Adrenal gland (tissue), 12 donors: ENCODE results near the gene CALB2. TPM values are rescaled to one million over a fixed set of nuclear protein-coding genes. Genes with fewer than 3 reads are reported as not detected.
"Not testable (repeated sequence)": the region's sequence is repeated elsewhere in the genome, so short reads cannot be mapped to it uniquely, and the experiment has no call there.

ENCODE experiments used
- DNase-seq, 7 donors: peaks; one replicate each; pipeline ENCODE4 v3.0.0-alpha.2; 2019 to 2020
- H3K27ac ChIP-seq, 5 donors: fragments of 200-600 bp; sonication (generic) in 4 of 5; 1 replicate in 3 of 5; 2 replicates in 2 of 5; pipeline versions ENCODE4 v1.5.1 to v1.8.0; 2016 to 2020; ENCODE audit warnings: mild to moderate bottlenecking in 1 of 5
- H3K27me3 ChIP-seq: fragments of 200-600 bp; 2 replicates; pipeline ENCODE4 v1.8.0; 2021
- H3K36me3 ChIP-seq, 2 donors: fragments of 200-600 bp; replicated peaks in 1 of 2; 1 replicate in 1 of 2; 2 replicates in 1 of 2; pipeline versions ENCODE4 v1.5.1 to v1.8.0; 2018 to 2022
- H3K4me1 ChIP-seq, 2 donors: fragments of 200-600 bp; replicated peaks in 1 of 2; 1 replicate in 1 of 2; 2 replicates in 1 of 2; pipeline versions ENCODE4 v1.5.1 to v1.8.0; 2018 to 2021
- H3K4me3 ChIP-seq, 4 donors: fragments of 200-600 bp; sonication (generic) in 3 of 4; one replicate each; pipeline ENCODE4 v1.5.1; 2016 to 2018
- H3K9me3 ChIP-seq, 3 donors: fragments of 200-600 bp; sonication (generic) in 1 of 3; replicated peaks in 1 of 3; 1 replicate in 2 of 3; 2 replicates in 1 of 3; pipeline versions ENCODE4 v1.5.1 to v1.8.0; 2016 to 2021
- CTCF ChIP-seq, 6 experiments: fragments of 450-650 bp in 4 of 6; fragments of 200-600 bp in 2 of 6; sonication (generic) in 1 of 6; IDR thresholded peaks; 1 replicate in 5 of 6; 2 replicates in 1 of 6; pipeline versions ENCODE4 v1.5.1 to v1.8.0; 2016 to 2021; ENCODE audit warnings: antibody characterized with exemption in 6 of 6, mild to moderate bottlenecking in 2 of 6, moderate library complexity in 1 of 6
- POLR2A ChIP-seq, 2 donors: fragments of 450-650 bp; IDR thresholded peaks; one replicate each; pipeline ENCODE4 v1.6.1; 2017; ENCODE audit warnings: antibody characterized with exemption in 2 of 2, mild to moderate bottlenecking in 2 of 2, moderate library complexity in 1 of 2
- WGBS, 4 donors: extraction: QIAGEN DNeasy Blood & Tissue Kit in 2 of 4; methylation state at CpG; one replicate each; pipeline versions ENCODE4 v1.1.5 to v1.1.7; 2013 to 2017; 5-methylcytosine and 5-hydroxymethylcytosine counted together
- intact Hi-C, 2 donors: fragments of 100-400 bp; cut with DNase I; formaldehyde crosslinking; loops; one replicate each; pipeline versions ENCODE4 v1.14.1 to v1.15.0; 2022 to 2023
- polyA plus RNA-seq, 3 donors: library from polyadenylated mRNA; stranded (reverse); fragments of 200-250 nt in 2 of 3; fragments of 350-450 nt in 1 of 3; fragmentation: Illumina TruSeq in 1 of 3; extraction: RNeasy Lipid Tissue Mini Kit (QIAGEN cat#74804) in 1 of 3; gene quantifications; one replicate each; pipeline ENCODE4 v1.2.3, GENCODE V29; 2013 to 2014
- total RNA-seq, 9 donors: library from RNA; depleted of rRNA in 4 of 9; stranded (reverse); fragments of >200 nt in 4 of 9; fragments of 120-200 nt in 1 of 9; fragmentation: NEBNext Ultra II Directional in 1 of 9; extraction: Animal tissue kit (Norgen Biotek cat#: 25700) in 1 of 9; gene quantifications; one replicate each; pipeline versions ENCODE4 v1.1.0 to v1.2.4, GENCODE V29; 2013 to 2023
- donor health status: healthy with polysubstance abuse.
- donor health status: Bipolar disorder and iron deficiency.
- donor health status: DM: yes; HTN: yes; CAD: no.
- donor health status: DM: no; HTN: no; CAD: no.
- donor health status: DM: no; HTN: no; CAD: no.
- donor health status: DM: yes; HTN: yes; CAD: no.

CALB2 gene
- total and polyA plus RNA-seq, 12 donors = 0.83 to 68.5 (median 33.0) TPM

DNA sequence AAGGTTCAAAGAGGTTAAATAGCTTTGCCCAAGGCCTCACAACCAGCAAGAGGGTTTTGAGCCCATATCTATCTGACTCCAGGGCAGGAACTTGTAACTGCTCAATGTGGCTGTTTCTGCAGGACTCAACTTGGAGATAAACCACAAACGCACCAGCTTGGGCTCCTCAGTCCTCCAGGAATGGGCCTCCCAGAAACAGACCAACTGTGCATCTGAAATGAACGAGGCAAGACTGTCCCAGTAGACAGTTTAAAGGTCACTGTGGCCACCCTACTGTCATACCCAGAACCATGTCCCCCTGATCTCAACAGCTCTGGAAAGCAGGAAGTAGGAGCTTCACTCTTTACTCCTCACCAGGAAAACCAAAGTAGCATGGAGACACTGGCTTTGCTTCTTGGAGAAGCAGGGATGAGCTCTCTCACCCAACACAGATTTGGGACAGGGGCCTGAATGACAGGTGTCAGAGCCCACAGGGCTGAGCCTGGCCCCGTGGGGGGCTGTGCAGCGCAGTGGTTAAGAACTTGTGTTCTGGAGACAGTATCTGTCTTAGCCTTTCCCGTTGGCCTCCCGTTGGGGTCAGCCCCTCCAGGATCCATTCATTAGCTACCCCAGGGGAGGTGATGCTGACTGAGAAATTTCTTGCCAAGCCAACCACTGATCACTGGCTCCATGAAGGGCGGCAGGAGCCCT is 2.3 kb upstream of the CALB2 start:
- no peak for DNase-seq
- H3K4me1 ChIP-seq = peaks cover 8 to 17% of the 10 kb centered on the region in 2 donors
- no peaks in the 10 kb centered on the region for H3K9me3 ChIP-seq
- H3K27me3 ChIP-seq = no peaks in the 10 kb centered on the region
- intact Hi-C loops = no loop called here
- no peak for TF ChIP-seq POLR2A (IDR thresholded peaks at IDR 0.05)
- no peak for TF ChIP-seq CTCF (IDR thresholded peaks at IDR 0.05)
- H3K4me3 ChIP-seq = no peak overlapping the region
- WGBS, 4 donors = 75 to 83% (median 78%) methylated on average over 5 to 7 of the region's 7 CpGs
- no peaks in the 10 kb centered on the region for H3K36me3 ChIP-seq
- no peak overlapping the region for H3K27ac ChIP-seq

DNA sequence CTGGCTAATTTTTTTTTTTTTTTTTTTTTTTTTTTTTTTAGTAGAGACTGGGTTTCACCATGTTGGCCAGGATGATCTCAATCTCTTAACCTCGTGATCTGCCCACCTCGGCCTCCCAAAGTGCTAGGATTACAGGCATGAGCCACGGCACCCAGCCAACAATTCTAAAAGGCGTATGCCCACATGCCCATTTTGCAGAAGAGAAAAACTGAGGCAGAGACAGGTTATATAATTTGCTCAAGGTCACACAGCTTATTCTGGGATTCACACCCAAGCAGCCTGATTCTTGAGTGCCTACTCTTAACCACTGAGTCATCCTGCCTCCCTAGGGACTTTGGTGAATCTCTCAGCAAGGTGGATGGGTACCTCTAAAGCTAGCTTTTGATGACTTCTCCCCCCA is 1.6 kb upstream of the CALB2 start:
- DNase-seq, H3K36me3 ChIP-seq, H3K27me3 ChIP-seq, H3K4me3 ChIP-seq, intact Hi-C loops, H3K9me3 ChIP-seq, H3K27ac ChIP-seq: not testable (repeated sequence)
- 69 to 100% (median 86%) methylated on average over 1 to 4 of the region's 4 CpGs for WGBS, 4 donors
- peaks cover 8 to 17% of the 10 kb centered on the region in 2 donors for H3K4me1 ChIP-seq

GRCh38 chr16:71357681-71358080 is 842 bp upstream of the CALB2 start:
- intact Hi-C loops = no loop called here
- no peak overlapping the region for H3K4me3 ChIP-seq
- WGBS, 4 donors = 17 to 33% (median 25%) methylated on average over 3 to 11 of the region's 11 CpGs

GRCh38 chr16:71359431-71359830 is 908 bp downstream of the CALB2 start:
- peak in 3 of 7 donors; percentile 17 to 29 (median 24) for DNase-seq
- H3K4me3 ChIP-seq = peak overlapping the region in 2 of 4 donors; percentile 5 to 58
- TF ChIP-seq CTCF (IDR thresholded peaks at IDR 0.05) = no peak
- no peak for TF ChIP-seq POLR2A (IDR thresholded peaks at IDR 0.05)
- intact Hi-C loops = no loop called here
- H3K36me3 ChIP-seq = no peaks in the 10 kb centered on the region
- peaks cover 8 to 17% of the 10 kb centered on the region in 2 donors for H3K4me1 ChIP-seq
- H3K27me3 ChIP-seq = no peaks in the 10 kb centered on the region
- H3K9me3 ChIP-seq = no peaks in the 10 kb centered on the region
- peak overlapping the region in 1 of 5 donors; percentile 50 for H3K27ac ChIP-seq
- 84 to 92% (median 86%) methylated on average over 2 to 6 of the region's 6 CpGs for WGBS, 4 donors

More at GRCh38 chr16:71357681-71358080, 842 bp upstream of the CALB2 start:
- H3K27me3 ChIP-seq = no peaks in the 10 kb centered on the region
- TF ChIP-seq CTCF (IDR thresholded peaks at IDR 0.05) (no peak), POLR2A (IDR thresholded peaks at IDR 0.05) (no peak)
- DNase-seq = peak in 1 of 7 donors; percentile 9
- no peaks in the 10 kb centered on the region for H3K36me3 ChIP-seq
- peaks cover 8 to 17% of the 10 kb centered on the region in 2 donors for H3K4me1 ChIP-seq
- H3K9me3 ChIP-seq = no peaks in the 10 kb centered on the region
- H3K27ac ChIP-seq = no peak overlapping the region

GRCh38 chr16:71360378-71360777 is 1.9 kb downstream of the CALB2 start:
- H3K9me3 ChIP-seq = no peaks in the 10 kb centered on the region
- H3K27me3 ChIP-seq = no peaks in the 10 kb centered on the region
- peak overlapping the region in 3 of 5 donors; percentile 35 to 65 (median 50) for H3K27ac ChIP-seq
- H3K4me3 ChIP-seq = peak overlapping the region in 1 of 4 donors; percentile 14
- TF ChIP-seq POLR2A (IDR thresholded peaks at IDR 0.05) = peak in 1 of 2 donors; percentile 26
- TF ChIP-seq CTCF (IDR thresholded peaks at IDR 0.05) = no peak
- H3K4me1 ChIP-seq = peaks cover 8 to 17% of the 10 kb centered on the region in 2 donors
- WGBS, 4 donors = 36 to 71% (median 42%) methylated on average over 2 of the region's 2 CpGs
- intact Hi-C loops = no loop called here
- no peaks in the 10 kb centered on the region for H3K36me3 ChIP-seq
- DNase-seq = peak; percentile 58 to 87 (median 78)
